T47D (cell line): ENCODE measurements around the gene KRT84.

Source experiments
- DNase-seq, 2 experiments: peaks; one replicate each; pipeline versions ENCODE4 v3.0.0 to v3.0.0-alpha.2; 2011 to 2012; ENCODE audit warnings: low read depth in 1 of 2, low spot score in 1 of 2
- JUND ChIP-seq: IDR thresholded peaks from 2 replicates; pipeline ENCODE4 v1.6.1; 2012; ENCODE audit warnings: low read depth
- in situ Hi-C: cut with HindIII; loops from 2 replicates; pipeline ENCODE4 v1.10.0; 2016; ENCODE audit warnings: low sequenced_read_pairs, low pct_unique_long_range_greater_than_20kb

KRT84 gene

GRCh38 chr12:52370926-52371608, 14.4 kb downstream of the KRT84 start:
- TF ChIP-seq JUND, result no peak
- DNase-seq, result no peak
- in situ Hi-C loops, result no loop called here

DNA sequence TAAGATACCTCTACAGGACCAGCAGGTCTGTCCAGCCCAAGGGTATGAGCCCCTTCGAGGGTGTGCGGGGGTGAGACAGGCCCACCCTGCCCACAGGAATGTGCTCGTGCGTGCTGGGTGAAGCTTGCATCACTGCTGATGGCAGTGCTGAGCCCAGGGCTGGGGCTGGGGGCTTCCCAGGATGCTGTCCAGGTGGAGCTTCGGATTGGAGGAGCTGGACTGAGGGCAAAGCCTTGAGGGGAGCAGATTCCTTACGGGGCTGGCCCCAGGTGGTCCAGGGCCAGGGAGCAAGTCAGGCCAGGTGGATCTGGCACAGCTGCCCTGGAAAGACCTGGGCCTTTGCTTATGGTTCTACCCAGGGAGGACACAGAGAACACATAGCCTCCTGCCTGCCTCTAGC, 15.6 kb downstream of the KRT84 start:
- in situ Hi-C loops, result no loop called here
- TF ChIP-seq JUND, result no peak
- DNase-seq, result no peak

- DNase-seq, result no peak
- no peak for TF ChIP-seq JUND
- in situ Hi-C loops, result no loop called here
Measured at GRCh38 chr12:52369211-52369610, 16.2 kb downstream of the KRT84 start.

DNA sequence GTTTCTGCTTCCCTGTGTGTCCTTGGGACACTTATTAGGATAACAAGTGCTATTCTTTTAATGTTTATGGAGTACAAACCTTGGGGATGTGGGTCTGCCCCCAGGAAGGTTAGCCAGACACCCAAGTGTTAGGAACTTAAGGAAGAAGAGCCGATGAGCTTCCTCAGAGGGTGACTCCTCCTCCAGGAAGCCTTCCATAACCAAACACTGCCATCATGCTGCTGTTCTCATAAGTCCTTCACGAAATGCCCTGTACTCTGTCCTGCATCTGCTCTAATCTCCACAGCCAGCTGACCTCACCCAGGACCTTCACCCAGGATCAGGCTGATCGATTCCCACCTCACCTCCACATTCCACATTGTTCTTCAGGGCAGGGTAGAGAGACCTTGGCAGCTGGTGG, 16.9 kb downstream of the KRT84 start:
- no peak for DNase-seq
- no peak for TF ChIP-seq JUND
- in situ Hi-C loops, result no loop called here

DNA sequence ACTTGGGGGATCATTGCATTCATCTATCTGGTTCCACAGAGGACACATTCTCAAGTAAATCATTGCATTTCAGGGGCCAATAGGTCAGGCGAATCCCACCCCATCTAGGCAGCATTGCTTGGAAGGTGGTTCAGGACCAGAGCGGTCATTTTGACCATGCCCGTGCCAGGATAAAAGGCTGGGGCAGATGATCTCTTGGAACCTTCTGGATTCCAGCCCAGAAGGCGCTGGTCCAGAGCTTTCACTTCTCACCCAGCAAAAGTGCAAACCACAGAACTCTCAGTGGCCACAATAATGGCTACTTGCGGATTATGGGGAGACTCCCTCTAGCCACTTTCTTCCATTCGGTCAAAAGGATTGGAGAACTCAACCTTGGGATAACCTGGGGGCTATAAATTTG, 17.6 kb downstream of the KRT84 start:
- DNase-seq, result no peak
- in situ Hi-C loops, result no loop called here

GRCh38 chr12:52366738-52367485, 18.5 kb downstream of the KRT84 start, which contains the start of gene KRT85:
Gene KRT85 (minus strand): TSS chr12:52367481. CDS start chr12:52367405, 76 bp downstream.
- TF ChIP-seq JUND, result no peak
- no peak for DNase-seq
- in situ Hi-C loops, result no loop called here

More for the DNA sequence above, 17.6 kb downstream of the KRT84 start:
- TF ChIP-seq JUND, result no peak

DNA sequence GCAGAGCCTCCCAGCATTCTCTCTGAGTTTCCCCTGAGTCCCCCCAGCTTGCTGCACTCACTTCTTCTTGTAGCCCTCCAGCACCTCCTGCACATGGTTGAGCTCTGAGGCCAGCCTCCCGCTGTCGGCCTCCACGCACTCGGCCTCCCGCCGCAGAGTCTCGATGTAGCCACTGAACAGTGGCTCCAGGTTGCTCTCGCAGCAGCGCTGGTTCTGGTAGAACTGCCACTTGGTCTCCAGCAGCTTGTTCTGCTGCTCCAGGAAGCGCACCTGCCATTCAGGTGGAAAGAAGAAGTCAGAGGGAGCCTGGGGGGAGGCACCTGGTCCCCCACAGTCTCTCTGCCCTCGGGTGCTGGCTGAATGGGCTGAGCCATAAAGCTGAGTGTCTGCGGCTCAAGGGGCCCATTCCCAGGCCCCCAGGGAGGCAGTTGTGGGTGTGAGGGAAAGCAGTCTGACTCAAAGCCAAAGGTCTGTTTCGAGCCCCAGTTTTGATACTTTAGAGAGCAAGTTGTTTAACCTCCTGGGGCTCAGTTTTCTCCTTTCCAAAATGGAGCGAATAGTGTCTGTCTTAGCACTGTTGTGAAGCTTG, 20.5 kb downstream of the KRT84 start:
- in situ Hi-C loops, result no loop called here
- no peak for DNase-seq
- no peak for TF ChIP-seq JUND

DNA sequence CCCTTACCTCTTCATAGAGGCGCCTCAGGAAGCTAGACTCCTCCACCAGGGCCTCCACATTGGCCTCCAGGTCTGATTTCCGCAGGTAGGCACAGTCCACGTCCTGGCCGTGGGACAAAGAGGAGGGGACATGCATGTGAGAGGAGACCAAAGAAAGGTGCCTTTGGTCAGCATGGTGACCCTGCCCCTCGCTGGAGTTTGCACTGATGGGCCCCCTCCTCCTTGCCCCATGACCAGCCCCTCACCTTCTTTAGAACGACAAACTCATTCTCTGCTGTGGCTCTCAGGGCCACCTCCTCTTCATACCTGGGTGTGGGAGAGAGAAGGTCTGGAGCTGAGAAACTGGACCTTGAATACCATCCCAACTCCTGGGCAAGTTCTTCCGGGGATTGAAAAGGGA, 21.4 kb downstream of the KRT84 start:
- in situ Hi-C loops, result no loop called here
- no peak for DNase-seq
- no peak for TF ChIP-seq JUND

DNA sequence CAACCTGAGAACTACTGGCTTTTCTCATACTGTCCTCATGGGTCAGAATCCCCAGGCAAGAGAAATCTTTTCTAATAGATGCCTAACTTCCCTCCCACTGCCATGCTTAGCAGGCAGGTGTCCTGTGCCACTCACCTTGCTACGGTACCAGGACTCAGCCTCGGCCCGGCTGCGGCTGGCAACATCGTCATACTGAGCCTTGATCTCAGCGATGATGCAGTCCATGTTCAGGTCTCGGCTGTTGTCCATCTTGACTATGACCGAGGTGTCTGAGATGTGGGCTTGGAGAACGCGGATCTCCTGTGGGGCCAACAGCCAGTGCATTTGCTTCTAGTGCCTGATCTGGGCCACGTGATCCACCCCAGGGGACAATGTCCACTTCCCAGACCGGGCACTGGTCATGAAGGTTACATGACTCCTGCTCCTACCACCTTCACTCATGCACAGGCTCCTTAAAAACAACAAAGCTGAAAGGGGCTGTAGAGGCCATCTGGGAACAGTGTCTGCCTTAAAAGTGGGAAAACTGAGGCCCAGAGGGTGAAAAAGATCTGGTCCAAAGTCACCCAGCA, 22.3 kb downstream of the KRT84 start:
- no peak for TF ChIP-seq JUND
- in situ Hi-C loops, result no loop called here
- no peak for DNase-seq

- DNase-seq, result no peak
- TF ChIP-seq JUND, result no peak
- in situ Hi-C loops, result no loop called here
Measured at GRCh38 chr12:52362118-52362726, 23.2 kb downstream of the KRT84 start.

GRCh38 chr12:52361553-52361952, 23.9 kb downstream of the KRT84 start:
- in situ Hi-C loops, result no loop called here
- no peak for TF ChIP-seq JUND
- no peak for DNase-seq

GRCh38 chr12:52360663-52361271, 24.7 kb downstream of the KRT84 start:
- peak; percentile 66 to 81 for DNase-seq
- in situ Hi-C loops, result no loop called here
- no peak for TF ChIP-seq JUND
